ENCODE results near the gene IFI27L1. TPM values are rescaled to one million over a fixed set of nuclear protein-coding genes. Genes with fewer than 3 reads are reported as not detected.

Gene IFI27L1
- total RNA-seq, 1 experiment from 2014 or later = 26.0 TPM

GRCh38 chr14:94041551-94042346 lies 39.4 kb upstream of the IFI27L1 start:
- Histone ChIP-seq H3K36me3 (ENCODE audit: control insufficient read depth in 1 of 2, insufficient read depth in 2 of 2, low read length in 2 of 2) (peaks cover 0 to 4% of the 10 kb centered on the region in 2 experiments; a peak in 3 of 4 replicates), H3K9me3 (ENCODE audit: control insufficient read depth in 1 of 2, insufficient read depth in 1 of 2, low read depth in 1 of 2, low read length in 2 of 2) (no peaks in the 10 kb centered on the region), H3K79me2 (ENCODE audit: insufficient read depth, low read length) (no peaks in the 10 kb centered on the region), H2AFZ (ENCODE audit: low read depth, low read length, poor library complexity, severe bottlenecking) (no peak overlapping the region), H3K27me3 (ENCODE audit: insufficient read depth, low read length) (no peaks in the 10 kb centered on the region), H3K9me2 (ENCODE audit: insufficient read depth) (no peaks in the 10 kb centered on the region), H3K9ac (ENCODE audit: low read length) (no peak overlapping the region), H3K4me2 (ENCODE audit: low read length) (no peak overlapping the region), H3K4me1 (ENCODE audit: control insufficient read depth in 1 of 2, insufficient read depth in 2 of 2, low read length in 2 of 2) (peaks cover 0 to under 1% of the 10 kb centered on the region in 2 experiments; a peak in 2 of 4 replicates), H3K27ac (ENCODE audit: low read depth, low read length) (no peak overlapping the region), H3K4me3 (replicated peaks in 1 of 2; ENCODE audit: low read depth in 1 of 2, low read length in 2 of 2) (no peak overlapping the region), H4K20me1 (ENCODE audit: insufficient read depth) (no peaks in the 10 kb centered on the region)
- ATAC-seq = no peak
- DNase-seq (ENCODE audit: low read depth, low spot score) = no peak
- intact Hi-C loops (cut with micrococcal nuclease) = no loop called here
- BruUV-seq (replicated peaks) = no TSS peak
- ChIA-PET RAD21 (ENCODE audit: low non-redundant PET in 1 of 2, low total read pairs in 2 of 2, uncharacterized antibody in 2 of 2, unreplicated experiment in 2 of 2) (no interaction called here), CTCF (no interaction called here), POLR2A (no interaction called here)
- TF ChIP-seq POLR2A (IDR thresholded peaks at IDR 0.05; ENCODE audit: borderline replicate concordance, extremely low read depth, insufficient read depth, insufficient read length) (no peak), EZH2phosphoT487 (IDR thresholded peaks at IDR 0.05; ENCODE audit: borderline replicate concordance) (no peak), MAX (IDR thresholded peaks at IDR 0.05) (no peak), JUND (IDR thresholded peaks at IDR 0.05) (no peak), EGR1 (IDR thresholded peaks at IDR 0.05; ENCODE audit: low read depth) (no peak), CTCF (IDR thresholded peaks at IDR 0.05 in 2 of 3, conservative IDR thresholded peaks at IDR 0.05 in 1 of 3; ENCODE audit: borderline replicate concordance in 1 of 3, insufficient read depth in 1 of 3, low read depth in 2 of 3, low read length in 2 of 3) (no peak), RAD21 (IDR thresholded peaks at IDR 0.05; ENCODE audit: low read depth) (no peak), SIN3A (IDR thresholded peaks at IDR 0.05; ENCODE audit: low read depth) (no peak), ELF1 (IDR thresholded peaks at IDR 0.05; ENCODE audit: borderline replicate concordance, low read depth) (no peak), CBX3 (IDR thresholded peaks at IDR 0.05; ENCODE audit: low read depth) (no peak), CEBPB (IDR thresholded peaks at IDR 0.05; ENCODE audit: low read depth) (no peak), ZNF274 (IDR thresholded peaks at IDR 0.05; ENCODE audit: low read depth, low read length) (no peak), EZH2 (IDR thresholded peaks at IDR 0.05) (no peak), ATF3 (IDR thresholded peaks at IDR 0.05) (no peak), YY1 (IDR thresholded peaks at IDR 0.05; ENCODE audit: extremely low read depth, insufficient replicate concordance, low read depth, low read length) (no peak), SRF (IDR thresholded peaks at IDR 0.05; ENCODE audit: low read depth) (no peak), TCF7L2 (IDR thresholded peaks at IDR 0.05; ENCODE audit: borderline replicate concordance, extremely low read depth, insufficient read depth, insufficient read length) (no peak), FOSL1 (IDR thresholded peaks at IDR 0.05; ENCODE audit: low read depth) (no peak), POLR2AphosphoS5 (IDR thresholded peaks at IDR 0.05; ENCODE audit: low read depth, low read length) (no peak)

All from HCT116 (cell line).